Cardiac fibroblast (primary cell): ENCODE data around the gene NARF.
"Not testable (repeated sequence)": the region's sequence is repeated elsewhere in the genome, so short reads cannot be mapped to it uniquely, and the experiment has no call there.

Source experiments
- DNase-seq, 2 donors: peaks; one replicate each; pipeline versions ENCODE4 v3.0.0 to v3.0.0-alpha.2; 2010; ENCODE audit warnings: low read depth in 2 of 2
- H3K4me3 ChIP-seq, 2 donors: replicated peaks in 1 of 2; 1 replicate in 1 of 2; 2 replicates in 1 of 2; pipeline ENCODE4 v1.5.1; 2011; ENCODE audit warnings: low read depth in 2 of 2, low read length in 2 of 2, mild to moderate bottlenecking in 2 of 2, moderate library complexity in 1 of 2
- TF ChIP-seq, protein P1 (sequence below): IDR thresholded peaks from one replicate; pipeline ENCODE4 v1.5.1; 2011; ENCODE audit warnings: low read depth, mild to moderate bottlenecking, low read length, inconsistent platforms

NARF gene

DNA sequence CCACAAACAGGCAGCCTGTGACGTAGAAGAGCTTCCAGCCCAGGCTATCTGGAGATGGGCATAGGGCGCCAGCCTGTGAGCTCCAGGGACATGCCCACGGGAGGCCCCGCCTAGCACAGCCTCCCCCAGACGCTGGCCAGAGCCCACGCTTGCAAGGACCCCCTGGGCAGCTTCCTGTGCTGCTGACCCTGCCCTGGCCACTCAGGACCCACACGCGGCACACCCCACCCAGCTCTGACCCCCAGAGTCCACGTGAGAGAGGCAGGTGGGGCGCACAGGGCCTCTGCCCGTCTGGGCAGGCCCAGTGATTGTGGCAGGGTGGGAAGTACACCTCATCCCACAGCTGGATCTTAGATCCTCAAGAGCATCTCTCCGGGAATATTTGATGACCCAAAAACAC, 11.9 kb upstream of the NARF start:
- TF ChIP-seq, protein P1, sequence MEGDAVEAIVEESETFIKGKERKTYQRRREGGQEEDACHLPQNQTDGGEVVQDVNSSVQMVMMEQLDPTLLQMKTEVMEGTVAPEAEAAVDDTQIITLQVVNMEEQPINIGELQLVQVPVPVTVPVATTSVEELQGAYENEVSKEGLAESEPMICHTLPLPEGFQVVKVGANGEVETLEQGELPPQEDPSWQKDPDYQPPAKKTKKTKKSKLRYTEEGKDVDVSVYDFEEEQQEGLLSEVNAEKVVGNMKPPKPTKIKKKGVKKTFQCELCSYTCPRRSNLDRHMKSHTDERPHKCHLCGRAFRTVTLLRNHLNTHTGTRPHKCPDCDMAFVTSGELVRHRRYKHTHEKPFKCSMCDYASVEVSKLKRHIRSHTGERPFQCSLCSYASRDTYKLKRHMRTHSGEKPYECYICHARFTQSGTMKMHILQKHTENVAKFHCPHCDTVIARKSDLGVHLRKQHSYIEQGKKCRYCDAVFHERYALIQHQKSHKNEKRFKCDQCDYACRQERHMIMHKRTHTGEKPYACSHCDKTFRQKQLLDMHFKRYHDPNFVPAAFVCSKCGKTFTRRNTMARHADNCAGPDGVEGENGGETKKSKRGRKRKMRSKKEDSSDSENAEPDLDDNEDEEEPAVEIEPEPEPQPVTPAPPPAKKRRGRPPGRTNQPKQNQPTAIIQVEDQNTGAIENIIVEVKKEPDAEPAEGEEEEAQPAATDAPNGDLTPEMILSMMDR = no peak
- no peak overlapping the region for H3K4me3 ChIP-seq
- no peak for DNase-seq

DNA sequence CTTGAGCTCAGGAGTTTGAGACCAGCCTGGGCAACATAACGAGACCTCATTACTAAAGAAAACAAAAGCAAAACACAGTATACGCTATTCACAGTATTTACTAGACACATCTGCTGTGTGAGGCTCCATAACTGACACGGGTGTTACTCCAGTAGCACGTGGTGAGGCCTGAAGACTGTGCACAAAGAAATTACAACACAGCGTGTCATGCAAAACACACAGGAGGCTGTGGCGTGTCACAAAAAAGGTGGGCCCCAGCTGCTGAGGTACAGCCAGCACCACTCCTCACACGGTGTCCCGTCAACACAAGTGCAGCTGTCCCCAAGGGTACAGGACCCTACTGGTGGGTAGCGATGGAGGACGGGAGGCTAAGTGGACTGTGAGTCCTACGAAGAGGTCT, 10.7 kb upstream of the NARF start:
- TF ChIP-seq, protein P1 = no peak
- H3K4me3 ChIP-seq = no peak overlapping the region
- no peak for DNase-seq

DNA sequence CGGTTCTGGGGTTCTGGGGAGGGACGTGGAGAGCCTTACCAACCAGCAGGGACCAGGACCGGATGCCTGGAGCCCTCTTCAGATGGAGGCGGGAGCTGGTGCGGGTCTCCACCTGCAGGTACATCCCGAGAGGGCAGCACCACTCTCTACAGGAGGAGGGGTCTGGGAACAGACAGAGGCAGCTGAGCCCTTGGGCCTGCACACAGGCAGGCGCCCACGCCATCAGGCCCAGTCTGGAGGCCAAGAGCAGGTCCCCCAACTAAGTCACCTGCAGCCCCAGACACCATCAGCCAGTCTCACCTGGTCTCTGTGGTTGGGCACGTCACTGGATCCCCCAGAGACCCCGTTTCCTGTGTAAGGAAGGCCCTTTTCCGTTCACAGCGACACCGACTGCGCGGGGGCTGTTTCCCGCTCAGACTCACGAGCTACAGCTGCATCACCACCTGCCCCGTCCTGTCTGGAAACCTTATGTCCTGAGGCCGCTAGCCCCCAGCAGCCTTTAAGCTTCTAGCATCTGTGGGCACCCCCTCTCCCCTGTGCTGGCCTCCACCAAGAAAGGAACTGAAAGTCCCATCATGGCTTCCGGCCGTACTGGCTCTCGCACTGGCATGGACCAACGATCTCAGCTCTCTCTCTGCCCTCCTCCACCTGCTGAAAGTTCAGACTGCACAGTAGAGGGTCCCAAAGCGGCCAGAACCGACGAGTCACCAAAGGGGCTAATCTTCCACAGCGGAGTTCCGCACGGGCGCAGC, 9.2 kb upstream of the NARF start:
- peak overlapping the region; percentile 84 to 86 for H3K4me3 ChIP-seq
- TF ChIP-seq, protein P1 = no peak
- DNase-seq = no peak

DNA sequence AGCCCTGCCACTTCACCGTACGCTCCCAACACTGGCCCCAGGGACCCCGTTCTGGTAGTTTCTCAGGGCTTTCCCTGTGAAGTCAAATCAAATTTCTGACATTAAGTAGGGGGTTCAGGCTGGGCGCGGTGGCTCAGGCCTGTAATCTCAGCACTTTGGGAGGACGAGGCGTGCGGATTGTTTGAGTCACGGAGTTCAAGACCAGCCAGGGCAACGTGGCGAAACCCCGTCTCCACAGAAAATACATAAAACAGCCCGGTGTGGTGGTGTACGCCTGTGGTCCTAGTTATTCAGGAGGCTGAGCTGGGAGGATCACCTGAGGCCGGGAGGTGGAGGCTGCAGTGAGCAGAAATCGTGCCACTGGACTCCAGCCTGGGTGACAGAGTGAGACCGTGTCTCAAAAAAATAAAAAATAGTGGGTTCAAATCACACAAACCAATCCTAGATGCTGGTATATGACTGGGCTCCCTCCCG, 8.6 kb upstream of the NARF start:
- no peak for DNase-seq
- peak overlapping the region; percentile 84 to 86 for H3K4me3 ChIP-seq
- TF ChIP-seq, protein P1 = no peak

DNA sequence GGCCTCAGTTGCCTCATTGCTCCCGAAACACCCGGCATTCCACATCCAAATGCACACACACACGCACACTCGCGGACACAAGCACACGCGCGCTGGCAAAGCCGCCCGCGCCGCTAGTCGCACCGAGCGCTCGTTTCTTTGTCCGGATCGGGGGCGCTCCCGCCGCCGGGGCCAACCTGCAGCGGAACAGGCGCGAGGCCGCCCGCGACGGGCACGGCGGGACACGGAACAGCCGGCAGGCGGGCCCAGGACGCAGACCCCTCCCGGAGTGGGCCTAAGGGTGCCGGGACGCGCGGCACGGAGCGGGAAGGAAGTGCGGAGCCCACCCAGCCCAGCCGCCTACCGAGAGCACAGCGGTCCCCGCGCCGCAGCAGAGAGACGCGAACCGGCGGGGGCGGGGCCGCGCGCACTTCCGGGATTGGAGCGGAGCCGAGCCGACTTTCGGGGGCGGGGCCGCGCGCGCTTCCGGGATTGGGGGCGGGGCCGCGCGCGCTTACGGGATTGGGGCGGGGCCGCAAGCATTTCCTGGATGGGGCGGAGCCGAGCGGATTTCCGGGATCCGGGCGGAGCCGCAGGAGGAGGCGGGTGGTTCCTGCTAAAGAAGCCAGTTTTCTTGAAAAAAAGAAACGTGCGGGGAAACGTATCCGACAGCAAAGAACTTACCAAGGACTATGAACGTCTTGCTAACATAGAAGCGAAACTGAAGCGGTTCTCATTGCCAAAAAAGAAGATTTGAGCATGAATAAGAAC, 8.0 kb upstream of the NARF start, which contains the start of gene CYBC1:
Gene CYBC1 (minus strand): TSS at position 396 of the 750 bp plus-strand sequence. CDS start 1,498 bp downstream, outside the sequence.
- peak; percentile 94 to 99 for DNase-seq
- TF ChIP-seq, protein P1 = no peak
- H3K4me3 ChIP-seq = peak within 1 kb of the TSS; percentile 84 to 86

DNA sequence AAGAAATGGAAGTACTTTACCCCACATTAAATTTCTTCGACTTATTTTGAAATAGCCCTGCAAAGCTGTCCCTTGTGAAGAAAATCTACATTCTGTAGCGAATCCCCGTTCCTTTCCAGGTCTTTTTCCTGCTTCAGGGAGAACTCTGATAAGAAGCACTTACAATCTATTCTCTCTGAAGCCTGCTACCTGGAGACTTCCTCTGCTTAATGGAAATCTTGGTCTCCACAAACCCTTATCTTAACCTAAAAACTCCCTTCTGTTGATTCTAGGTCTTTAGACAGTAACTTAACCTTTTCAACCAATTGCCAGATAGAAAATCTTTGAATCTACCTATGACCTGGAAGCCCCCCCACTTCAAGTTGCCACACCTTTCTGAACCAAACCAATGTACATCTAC, 6.4 kb upstream of the NARF start:
- TF ChIP-seq, protein P1 = no peak
- DNase-seq = no peak
- no peak overlapping the region for H3K4me3 ChIP-seq

DNA sequence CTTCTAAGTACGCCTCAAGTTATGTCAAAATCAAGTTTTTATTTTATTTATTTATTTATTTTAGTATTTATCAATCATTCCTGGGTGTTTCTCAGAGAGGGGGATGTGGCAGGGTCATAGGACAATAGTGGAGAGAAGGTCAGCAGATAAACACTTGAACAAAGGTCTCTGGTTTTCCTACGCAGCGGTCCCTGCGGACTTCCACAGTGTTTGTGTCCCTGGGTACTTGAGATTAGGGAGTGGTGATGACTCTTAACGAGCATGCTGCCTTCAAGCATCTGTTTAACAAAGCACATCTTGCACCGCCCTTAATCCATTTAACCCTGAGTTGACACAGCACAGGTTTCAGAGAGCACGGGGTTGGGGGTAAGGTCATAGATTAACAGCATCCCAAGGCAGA, 5.4 kb upstream of the NARF start:
- not testable (repeated sequence) for H3K4me3 ChIP-seq, DNase-seq

DNA sequence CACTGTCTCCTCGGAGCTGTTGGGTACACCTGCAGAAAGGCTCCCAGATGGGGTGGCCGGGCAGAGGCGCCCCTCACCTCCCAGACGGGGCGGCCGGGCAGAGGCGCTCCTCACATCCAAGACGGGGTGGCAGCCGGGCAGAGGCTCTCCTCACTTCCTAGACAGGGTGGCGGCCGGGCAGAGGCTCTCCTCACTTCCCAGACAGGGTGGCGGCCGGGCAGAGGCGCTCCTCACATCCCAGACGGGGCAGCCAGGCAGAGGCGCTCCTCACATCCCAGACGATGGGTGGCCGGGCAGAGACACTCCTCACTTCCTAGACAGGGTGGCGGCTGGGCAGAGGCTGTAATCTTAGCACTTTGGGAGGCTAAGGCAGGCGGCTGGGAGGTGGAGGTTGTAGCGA, 4.8 kb upstream of the NARF start:
- H3K4me3 ChIP-seq, DNase-seq: not testable (repeated sequence)
